Peyer's patch (tissue), 4 donors: Measurements from ENCODE around the gene ANKS1A. TPM values are rescaled to one million over a fixed set of nuclear protein-coding genes. Genes with fewer than 3 reads are reported as not detected.
A peak's percentile ranks its signal among the peaks of the same experiment; 100 is the strongest.

ENCODE experiments used
- DNase-seq, 3 donors: peaks; one replicate each; pipeline ENCODE4 v3.0.0-alpha.2; 2017 to 2019
- H3K27ac ChIP-seq, 4 donors: fragments of 200-600 bp; sonication (generic); one replicate each; pipeline ENCODE4 v1.5.1; 2016 to 2019
- H3K27me3 ChIP-seq, 2 donors: fragments of 200-600 bp; sonication (generic); one replicate each; pipeline ENCODE4 v1.5.1; 2019
- H3K36me3 ChIP-seq, 3 donors: fragments of 200-600 bp; sonication (generic); one replicate each; pipeline ENCODE4 v1.5.1; 2016 to 2019
- H3K4me1 ChIP-seq, 4 donors: fragments of 200-600 bp; sonication (generic); one replicate each; pipeline ENCODE4 v1.5.1; 2016 to 2019
- H3K4me3 ChIP-seq, 4 donors: fragments of 200-600 bp; sonication (generic); 1 replicate in 3 of 4; 2 replicates in 1 of 4; pipeline ENCODE4 v1.5.1; 2016 to 2019; ENCODE audit warnings: mild to moderate bottlenecking in 1 of 4
- H3K9me3 ChIP-seq, 4 donors: fragments of 200-600 bp; sonication (generic); one replicate each; pipeline ENCODE4 v1.5.1; 2016 to 2019; ENCODE audit warnings: mild to moderate bottlenecking in 1 of 4
- CTCF ChIP-seq, 6 experiments: fragments of 450-650 bp in 4 of 6; fragments of 200-600 bp in 2 of 6; sonication (generic) in 1 of 6; IDR thresholded peaks; one replicate each; pipeline ENCODE4 v1.5.1; 2017 to 2019; ENCODE audit warnings: antibody characterized with exemption in 6 of 6, mild to moderate bottlenecking in 3 of 6, moderate library complexity in 1 of 6
- POLR2A ChIP-seq, 2 donors: fragments of 450-650 bp; IDR thresholded peaks; one replicate each; pipeline ENCODE4 v1.5.1; 2017; ENCODE audit warnings: antibody characterized with exemption in 2 of 2, mild to moderate bottlenecking in 2 of 2, moderate library complexity in 2 of 2
- total RNA-seq, 4 donors: library from RNA; depleted of rRNA; stranded (reverse); fragments of >200 nt; gene quantifications; one replicate each; pipeline ENCODE4 v1.1.0, GENCODE V29; 2016

Gene ANKS1A
- total RNA-seq, 4 donors from 2014 or later: 24.3 to 42.1 (median 31.9) TPM

- H3K27me3 ChIP-seq: no peaks in the 10 kb centered on the region
- no peaks in the 10 kb centered on the region for H3K36me3 ChIP-seq
- peaks cover 0 to 58% (median 2%) of the 10 kb centered on the region in 4 donors for H3K4me1 ChIP-seq
- TF ChIP-seq POLR2A (IDR thresholded peaks at IDR 0.05) (no peak), CTCF (IDR thresholded peaks at IDR 0.05) (no peak)
- DNase-seq: peak in 2 of 3 donors; percentile 80 to 84
- no peak overlapping the region for H3K4me3 ChIP-seq
- H3K9me3 ChIP-seq: no peaks in the 10 kb centered on the region
- peak overlapping the region in 3 of 4 donors; percentile 1 to 81 (median 55) for H3K27ac ChIP-seq
Measured at GRCh38 chr6:35034411-35035191, 145.5 kb downstream of the ANKS1A start.

GRCh38 chr6:35035481-35036030 lies 146.5 kb downstream of the ANKS1A start:
- no peak for DNase-seq
- Histone ChIP-seq H3K27ac (peak overlapping the region in 3 of 4 donors; percentile 1 to 81 (median 55)), H3K27me3 (no peaks in the 10 kb centered on the region), H3K4me1 (peaks cover 0 to 58% (median 2%) of the 10 kb centered on the region in 4 donors), H3K36me3 (no peaks in the 10 kb centered on the region), H3K4me3 (no peak overlapping the region), H3K9me3 (no peaks in the 10 kb centered on the region)
- TF ChIP-seq POLR2A (IDR thresholded peaks at IDR 0.05): no peak
- no peak for TF ChIP-seq CTCF (IDR thresholded peaks at IDR 0.05)

- no peak for TF ChIP-seq CTCF (IDR thresholded peaks at IDR 0.05)
- TF ChIP-seq POLR2A (IDR thresholded peaks at IDR 0.05): no peak
- Histone ChIP-seq H3K36me3 (no peaks in the 10 kb centered on the region), H3K27ac (peak overlapping the region in 2 of 4 donors; percentile 55 to 81), H3K9me3 (no peaks in the 10 kb centered on the region), H3K4me3 (no peak overlapping the region), H3K27me3 (no peaks in the 10 kb centered on the region), H3K4me1 (peaks cover 0 to 57% (median 2%) of the 10 kb centered on the region in 4 donors)
- no peak for DNase-seq
Measured at GRCh38 chr6:35036059-35036827, 147.2 kb downstream of the ANKS1A start.

GRCh38 chr6:35036828-35037663 lies 148.0 kb downstream of the ANKS1A start:
- no peaks in the 10 kb centered on the region for H3K27me3 ChIP-seq
- DNase-seq: no peak
- H3K36me3 ChIP-seq: no peaks in the 10 kb centered on the region
- no peak overlapping the region for H3K4me3 ChIP-seq
- H3K27ac ChIP-seq: peak overlapping the region in 1 of 4 donors; percentile 81
- H3K4me1 ChIP-seq: peaks cover 0 to 49% (median under 1%) of the 10 kb centered on the region in 4 donors
- TF ChIP-seq CTCF (IDR thresholded peaks at IDR 0.05) (no peak), POLR2A (IDR thresholded peaks at IDR 0.05) (no peak)
- no peaks in the 10 kb centered on the region for H3K9me3 ChIP-seq

GRCh38 chr6:35037664-35038038 lies 148.6 kb downstream of the ANKS1A start:
- Histone ChIP-seq H3K4me3 (no peak overlapping the region), H3K27me3 (no peaks in the 10 kb centered on the region), H3K36me3 (no peaks in the 10 kb centered on the region), H3K4me1 (peaks cover 0 to 46% (median 0%) of the 10 kb centered on the region in 4 donors), H3K27ac (peak overlapping the region in 1 of 4 donors; percentile 6), H3K9me3 (no peaks in the 10 kb centered on the region)
- TF ChIP-seq POLR2A (IDR thresholded peaks at IDR 0.05): no peak
- TF ChIP-seq CTCF (IDR thresholded peaks at IDR 0.05): no peak
- DNase-seq: no peak
